TTC549 (cell line): Measurements from ENCODE around the gene KLF5.
"Not testable (repeated sequence)": the region's sequence is repeated elsewhere in the genome, so short reads cannot be mapped to it uniquely, and the experiment has no call there.

Source experiments
- FAIRE-seq: peaks from 2 replicates; lab custom pipeline; 2012; peaks lifted over from hg19 to GRCh38; lab: Jason Lieb, UNC

The KLF5 gene

GRCh38 chr13:73088332-73088935 lies 29.6 kb downstream of the KLF5 start:
- no peak for FAIRE-seq

GRCh38 chr13:73089213-73089612 lies 30.4 kb downstream of the KLF5 start:
- FAIRE-seq = no peak

- no peak for FAIRE-seq
Measured at GRCh38 chr13:73090116-73090822, 31.5 kb downstream of the KLF5 start.

- FAIRE-seq = no peak
Measured at GRCh38 chr13:73090823-73091187, 32.0 kb downstream of the KLF5 start.

GRCh38 chr13:73092829-73093228 lies 34.0 kb downstream of the KLF5 start:
- FAIRE-seq = no peak

- no peak for FAIRE-seq
Measured at GRCh38 chr13:73096173-73096572, 37.4 kb downstream of the KLF5 start.

- FAIRE-seq = no peak
Measured at GRCh38 chr13:73096638-73097037, 37.8 kb downstream of the KLF5 start.

GRCh38 chr13:73100781-73101180 lies 42.0 kb downstream of the KLF5 start:
- FAIRE-seq = not testable (repeated sequence)

- no peak for FAIRE-seq
Measured at GRCh38 chr13:73101351-73102007, 42.7 kb downstream of the KLF5 start.

- no peak for FAIRE-seq
Measured at GRCh38 chr13:73103238-73103637, 44.4 kb downstream of the KLF5 start.

- FAIRE-seq = no peak
Measured at GRCh38 chr13:73106513-73107178, 47.8 kb downstream of the KLF5 start.

GRCh38 chr13:73107481-73107880 lies 48.7 kb downstream of the KLF5 start:
- FAIRE-seq = no peak

GRCh38 chr13:73107970-73108369 lies 49.2 kb downstream of the KLF5 start:
- FAIRE-seq = no peak

GRCh38 chr13:73109288-73109899 lies 50.6 kb downstream of the KLF5 start:
- FAIRE-seq = no peak

- no peak for FAIRE-seq
Measured at GRCh38 chr13:73109969-73110368, 51.2 kb downstream of the KLF5 start.

- no peak for FAIRE-seq
Measured at GRCh38 chr13:73110814-73111213, 52.0 kb downstream of the KLF5 start.

GRCh38 chr13:73111331-73111730 lies 52.5 kb downstream of the KLF5 start:
- no peak for FAIRE-seq

GRCh38 chr13:73119612-73120011 lies 60.8 kb downstream of the KLF5 start:
- FAIRE-seq = no peak
